ENCODE results near the gene DNER.
"Not testable (repeated sequence)": the region's sequence is repeated elsewhere in the genome, so short reads cannot be mapped to it uniquely, and the experiment has no call there.

DNER gene

GRCh38 chr2:229620289-229620688, 94.1 kb downstream of the DNER start:
- DNase-seq: no peak

- no peak for DNase-seq
These were observed 97.9 kb downstream of the DNER start for GRCh38 chr2:229616433-229616832.

GRCh38 chr2:229614021-229614420, 100.3 kb downstream of the DNER start:
- DNase-seq: not testable (repeated sequence)

GRCh38 chr2:229612384-229612971, 101.9 kb downstream of the DNER start:
- DNase-seq: no peak

- no peak for DNase-seq
These were observed 103.0 kb downstream of the DNER start for GRCh38 chr2:229611360-229611759.

GRCh38 chr2:229610872-229611271, 103.5 kb downstream of the DNER start:
- no peak for DNase-seq

GRCh38 chr2:229610333-229610732, 104.0 kb downstream of the DNER start:
- DNase-seq: no peak

- DNase-seq: no peak
These were observed 112.4 kb downstream of the DNER start for GRCh38 chr2:229601936-229602335.

GRCh38 chr2:229601396-229601795, 113.0 kb downstream of the DNER start:
- DNase-seq: no peak

- no peak for DNase-seq
These were observed 116.1 kb downstream of the DNER start for GRCh38 chr2:229598227-229598626.

GRCh38 chr2:229596796-229597195, 117.6 kb downstream of the DNER start:
- DNase-seq: no peak

GRCh38 chr2:229591611-229592010, 122.7 kb downstream of the DNER start:
- no peak for DNase-seq

GRCh38 chr2:229586746-229587705, 127.3 kb downstream of the DNER start:
- no peak for DNase-seq

- no peak for DNase-seq
These were observed 128.3 kb downstream of the DNER start for GRCh38 chr2:229586012-229586411.

GRCh38 chr2:229582151-229582550, 132.2 kb downstream of the DNER start:
- no peak for DNase-seq

- no peak for DNase-seq
These were observed 136.1 kb downstream of the DNER start for GRCh38 chr2:229578052-229578846.

GRCh38 chr2:229575569-229576315, 138.6 kb downstream of the DNER start:
- DNase-seq: no peak

GRCh38 chr2:229572507-229573271, 141.7 kb downstream of the DNER start:
- no peak for DNase-seq

- DNase-seq: no peak
These were observed 143.1 kb downstream of the DNER start for GRCh38 chr2:229571243-229571642.

GRCh38 chr2:229566370-229566769, 148.0 kb downstream of the DNER start:
- no peak for DNase-seq

- no peak for DNase-seq
These were observed 150.0 kb downstream of the DNER start for GRCh38 chr2:229564300-229564907.
